Measurements from ENCODE around the gene IRAK1.

IRAK1 gene

GRCh38 chrX:153971124-153971449 lies 48.6 kb downstream of the IRAK1 start:
- peak; percentile 55 for DNase-seq (ENCODE audit: low spot score)

GRCh38 chrX:153970357-153971123 lies 49.2 kb downstream of the IRAK1 start:
- DNase-seq (ENCODE audit: low spot score): peak; percentile 36

- DNase-seq (ENCODE audit: low spot score): no peak
These were observed 49.8 kb downstream of the IRAK1 start for GRCh38 chrX:153969904-153970356.

GRCh38 chrX:153969125-153969903 lies 50.4 kb downstream of the IRAK1 start:
- DNase-seq (ENCODE audit: low spot score): no peak

- DNase-seq (ENCODE audit: low spot score): no peak
These were observed 51.0 kb downstream of the IRAK1 start for GRCh38 chrX:153968754-153969124.

GRCh38 chrX:153968255-153968654 lies 51.4 kb downstream of the IRAK1 start:
- no peak for DNase-seq (ENCODE audit: low spot score)

GRCh38 chrX:153967536-153968224 lies 52.0 kb downstream of the IRAK1 start:
- no peak for DNase-seq (ENCODE audit: low spot score)

- DNase-seq (ENCODE audit: low spot score): no peak
These were observed 52.7 kb downstream of the IRAK1 start for GRCh38 chrX:153966841-153967535.

GRCh38 chrX:153966283-153966688 lies 53.4 kb downstream of the IRAK1 start:
- DNase-seq (ENCODE audit: low spot score): no peak

- DNase-seq (ENCODE audit: low spot score): no peak
These were observed 54.3 kb downstream of the IRAK1 start for GRCh38 chrX:153965406-153965805.

GRCh38 chrX:153964105-153964504 lies 55.6 kb downstream of the IRAK1 start:
- no peak for DNase-seq (ENCODE audit: low spot score)

GRCh38 chrX:153963546-153963945 lies 56.2 kb downstream of the IRAK1 start:
- DNase-seq (ENCODE audit: low spot score): no peak

- no peak for DNase-seq (ENCODE audit: low spot score)
These were observed 58.4 kb downstream of the IRAK1 start for GRCh38 chrX:153961292-153961691.

- no peak for DNase-seq (ENCODE audit: low spot score)
These were observed 58.9 kb downstream of the IRAK1 start for GRCh38 chrX:153960786-153961185.
